ENCODE measurements around the gene RIGI.

GRCh38 chr9:32574858-32575257 is 48.9 kb upstream of the RIGI start:
- TF ChIP-seq MIER1 (IDR thresholded peaks at IDR 0.05; ENCODE audit: low read depth) (no peak), ZBTB34 (CRISPR knock-in tag; IDR thresholded peaks at IDR 0.05) (no peak), MAX (CRISPR knock-in tag; IDR thresholded peaks at IDR 0.05) (no peak), POLR2AphosphoS5 (IDR thresholded peaks at IDR 0.05; ENCODE audit: control insufficient read depth, insufficient read depth, low read depth, low read length) (no peak), POLR2A (conservative IDR thresholded peaks at IDR 0.05) (no peak), MAFF (IDR thresholded peaks at IDR 0.05; ENCODE audit: low read length) (no peak), STAT5B (CRISPR knock-in tag; IDR thresholded peaks at IDR 0.05) (no peak), EGR1 (conservative IDR thresholded peaks at IDR 0.05) (no peak), NCOA2 (IDR thresholded peaks at IDR 0.05; ENCODE audit: partially characterized antibody in 2 of 2) (no peak), MEIS2 (IDR thresholded peaks at IDR 0.05; ENCODE audit: partially characterized antibody) (no peak)
- TF ChIP-seq, protein P1, sequence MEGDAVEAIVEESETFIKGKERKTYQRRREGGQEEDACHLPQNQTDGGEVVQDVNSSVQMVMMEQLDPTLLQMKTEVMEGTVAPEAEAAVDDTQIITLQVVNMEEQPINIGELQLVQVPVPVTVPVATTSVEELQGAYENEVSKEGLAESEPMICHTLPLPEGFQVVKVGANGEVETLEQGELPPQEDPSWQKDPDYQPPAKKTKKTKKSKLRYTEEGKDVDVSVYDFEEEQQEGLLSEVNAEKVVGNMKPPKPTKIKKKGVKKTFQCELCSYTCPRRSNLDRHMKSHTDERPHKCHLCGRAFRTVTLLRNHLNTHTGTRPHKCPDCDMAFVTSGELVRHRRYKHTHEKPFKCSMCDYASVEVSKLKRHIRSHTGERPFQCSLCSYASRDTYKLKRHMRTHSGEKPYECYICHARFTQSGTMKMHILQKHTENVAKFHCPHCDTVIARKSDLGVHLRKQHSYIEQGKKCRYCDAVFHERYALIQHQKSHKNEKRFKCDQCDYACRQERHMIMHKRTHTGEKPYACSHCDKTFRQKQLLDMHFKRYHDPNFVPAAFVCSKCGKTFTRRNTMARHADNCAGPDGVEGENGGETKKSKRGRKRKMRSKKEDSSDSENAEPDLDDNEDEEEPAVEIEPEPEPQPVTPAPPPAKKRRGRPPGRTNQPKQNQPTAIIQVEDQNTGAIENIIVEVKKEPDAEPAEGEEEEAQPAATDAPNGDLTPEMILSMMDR (IDR thresholded peaks at IDR 0.05 in 2 of 3, conservative IDR thresholded peaks at IDR 0.05 in 1 of 3; ENCODE audit: insufficient read depth in 2 of 3, low read depth in 1 of 3, low read length in 3 of 3) = no peak
